Karpas-422 (cell line): ENCODE results near the gene ERO1B. TPM values are rescaled to one million over a fixed set of nuclear protein-coding genes. Genes with fewer than 3 reads are reported as not detected.

Source experiments
- DNase-seq: peaks from one replicate; pipeline ENCODE4 v3.0.0-alpha.2; 2015
- H2AFZ ChIP-seq: fragments of 200-600 bp; sonication (generic); 2 replicates; pipeline ENCODE4 v1.6.1; 2014; ENCODE audit warnings: antibody characterized with exemption, low read length, mixed read lengths
- H3K27ac ChIP-seq: fragments of 200-600 bp; sonication (generic); 2 replicates; pipeline ENCODE4 v1.5.1; 2014; ENCODE audit warnings: mild to moderate bottlenecking, low read length, moderate library complexity
- H3K27me3 ChIP-seq: fragments of 200-600 bp; sonication (generic); 2 replicates; pipeline ENCODE4 v1.6.1; 2014; ENCODE audit warnings: low read length, mixed read lengths
- H3K36me3 ChIP-seq: fragments of 200-600 bp; sonication (generic); 2 replicates; pipeline ENCODE4 v1.6.1; 2014; ENCODE audit warnings: low read length, mixed read lengths; ENCODE audit not compliant: insufficient read depth
- H3K4me1 ChIP-seq: fragments of 200-600 bp; sonication (generic); 2 replicates; pipeline ENCODE4 v1.6.1; 2014; ENCODE audit warnings: mild to moderate bottlenecking, low read length, mixed read lengths
- H3K4me2 ChIP-seq: fragments of 200-600 bp; sonication (generic); 2 replicates; pipeline ENCODE4 v1.6.1; 2014; ENCODE audit warnings: low read length, low read depth, mild to moderate bottlenecking; ENCODE audit not compliant: poor library complexity, severe bottlenecking
- H3K4me3 ChIP-seq: fragments of 200-600 bp; sonication (generic); 2 replicates; pipeline ENCODE4 v1.5.1; 2014; ENCODE audit warnings: mild to moderate bottlenecking, antibody characterized with exemption, low read length, mixed read lengths
- H3K79me2 ChIP-seq: fragments of 200-600 bp; sonication (generic); 2 replicates; pipeline ENCODE4 v1.6.1; 2014; ENCODE audit warnings: mild to moderate bottlenecking, low read length, mixed read lengths
- H3K9ac ChIP-seq: fragments of 200-600 bp; sonication (generic); 2 replicates; pipeline ENCODE4 v1.6.0; 2014; ENCODE audit warnings: low read length
- H3K9me2 ChIP-seq: fragments of 200-600 bp; sonication (generic), shearing (Covaris generic); replicated peaks from 2 replicates; pipeline ENCODE4 v1.6.0; 2014; ENCODE audit warnings: mild to moderate bottlenecking, low read length, moderate library complexity; ENCODE audit not compliant: insufficient read depth
- H3K9me3 ChIP-seq: fragments of 300-700, 200-600 bp; sonication (generic); 2 replicates; pipeline ENCODE4 v1.6.1; 2014; ENCODE audit warnings: low read length, mixed read lengths
- H4K20me1 ChIP-seq: fragments of 200-600 bp; sonication (generic); 2 replicates; pipeline ENCODE4 v1.6.1; 2014; ENCODE audit warnings: mild to moderate bottlenecking, antibody characterized with exemption, low read length, low read depth; ENCODE audit not compliant: insufficient read depth
- total RNA-seq: library from RNA; depleted of rRNA; stranded (reverse); fragments of >200 nt; shearing (Covaris generic); gene quantifications from 2 replicates; pipeline ENCODE4 v1.2.3, GENCODE V29; 2014; ENCODE audit warnings: low replicate concordance

The ERO1B gene
- total RNA-seq, 1 experiment from 2014 or later, result 0.82 TPM

- Histone ChIP-seq H3K27ac (no peak overlapping the region), H3K36me3 (no peaks in the 10 kb centered on the region), H3K27me3 (no peaks in the 10 kb centered on the region), H2AFZ (no peak overlapping the region), H3K79me2 (no peaks in the 10 kb centered on the region), H3K4me2 (no peak overlapping the region), H3K9ac (no peak overlapping the region), H4K20me1 (no peaks in the 10 kb centered on the region), H3K9me2 (no peaks in the 10 kb centered on the region), H3K4me3 (no peak overlapping the region), H3K9me3 (no peaks in the 10 kb centered on the region), H3K4me1 (no peaks in the 10 kb centered on the region)
- DNase-seq, result no peak
These were observed 23.6 kb downstream of the ERO1B start for GRCh38 chr1:236258114-236258622.

DNA sequence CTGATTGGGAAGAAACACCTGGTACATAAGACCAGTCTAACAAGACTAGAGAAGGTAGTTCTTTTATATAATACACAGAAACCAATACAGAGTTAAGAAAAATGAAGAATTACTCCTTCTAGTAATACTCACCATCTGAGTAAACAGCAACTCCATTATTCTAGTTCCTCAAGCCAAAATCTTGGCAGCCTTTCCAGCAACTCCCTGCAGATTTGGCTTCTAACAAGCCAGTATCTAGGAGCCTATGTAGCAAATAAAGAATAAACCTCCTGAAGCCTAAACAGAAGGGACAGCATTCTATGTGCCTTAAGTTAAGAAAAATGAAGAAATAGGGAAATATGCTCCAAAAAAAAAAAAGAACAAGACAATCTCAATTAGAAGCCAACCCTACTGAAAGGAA, 24.5 kb downstream of the ERO1B start:
- H3K9me2 ChIP-seq, result no peaks in the 10 kb centered on the region
- no peaks in the 10 kb centered on the region for H4K20me1 ChIP-seq
- no peaks in the 10 kb centered on the region for H3K27me3 ChIP-seq
- H3K9me3 ChIP-seq, result no peaks in the 10 kb centered on the region
- H3K79me2 ChIP-seq, result no peaks in the 10 kb centered on the region
- H3K36me3 ChIP-seq, result no peaks in the 10 kb centered on the region
- H3K4me1 ChIP-seq, result no peaks in the 10 kb centered on the region
- no peak overlapping the region for H3K27ac ChIP-seq
- no peak overlapping the region for H3K9ac ChIP-seq
- no peak overlapping the region for H3K4me3 ChIP-seq
- no peak for DNase-seq
- H3K4me2 ChIP-seq, result no peak overlapping the region
- H2AFZ ChIP-seq, result no peak overlapping the region

DNA sequence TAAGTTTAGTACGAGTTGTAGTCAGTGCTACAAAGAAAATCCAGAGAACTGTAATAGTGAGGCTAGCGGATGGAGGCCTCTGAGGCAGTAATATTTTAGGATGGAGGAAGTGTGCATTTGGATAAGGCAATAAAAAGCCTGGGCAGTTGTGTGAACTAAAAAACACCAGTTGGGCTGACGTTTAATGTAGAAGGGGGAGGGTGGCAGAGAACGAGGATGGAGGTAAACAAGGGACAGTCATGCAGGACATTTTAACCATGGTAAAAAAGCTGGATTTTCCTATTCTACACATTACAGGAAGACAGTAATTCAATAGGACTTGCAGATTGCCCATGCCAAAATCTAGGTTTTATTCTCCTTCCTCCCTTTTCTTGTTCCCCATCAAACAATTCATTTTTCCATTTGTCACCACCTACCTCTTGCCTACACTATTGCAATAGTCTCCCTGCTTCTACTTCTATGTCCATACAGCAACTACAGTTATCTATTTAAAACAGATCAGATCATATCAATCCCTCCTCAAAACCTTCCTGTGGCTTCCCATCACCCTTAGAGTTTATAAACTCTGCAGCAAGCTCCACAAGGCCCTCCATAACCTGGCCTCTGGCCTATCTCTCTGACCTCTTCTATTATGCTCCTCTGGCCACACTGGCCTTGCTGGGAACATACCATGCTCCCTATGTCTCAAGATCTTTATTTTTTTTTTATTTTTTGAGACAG, 27.7 kb downstream of the ERO1B start:
- H3K9me3 ChIP-seq, result no peaks in the 10 kb centered on the region
- no peak overlapping the region for H2AFZ ChIP-seq
- no peak overlapping the region for H3K4me3 ChIP-seq

DNA sequence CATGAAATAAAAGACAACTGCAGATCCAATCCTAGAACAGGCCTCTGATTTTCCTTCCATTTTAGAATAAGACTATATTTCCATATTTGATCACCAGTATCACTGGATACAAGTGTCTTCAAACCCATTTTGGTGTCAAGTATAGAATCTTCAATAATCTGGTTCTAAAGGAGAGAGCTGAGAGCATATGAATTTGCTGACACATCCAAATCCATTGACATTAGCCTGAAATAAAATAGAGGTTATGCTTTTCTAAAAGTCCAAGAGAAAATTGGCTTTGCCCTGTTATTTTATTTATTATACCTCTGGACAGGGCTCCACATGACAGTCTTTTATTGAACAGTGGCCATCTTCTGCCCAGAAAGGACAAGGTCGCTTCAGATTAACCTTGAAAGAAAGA, 28.6 kb downstream of the ERO1B start:
- no peaks in the 10 kb centered on the region for H3K9me3 ChIP-seq
- H4K20me1 ChIP-seq, result no peaks in the 10 kb centered on the region
- no peaks in the 10 kb centered on the region for H3K4me1 ChIP-seq
- H3K4me3 ChIP-seq, result no peak overlapping the region
- no peaks in the 10 kb centered on the region for H3K79me2 ChIP-seq
- DNase-seq, result no peak
- H3K27ac ChIP-seq, result no peak overlapping the region
- no peaks in the 10 kb centered on the region for H3K9me2 ChIP-seq
- H3K36me3 ChIP-seq, result no peaks in the 10 kb centered on the region
- H3K4me2 ChIP-seq, result no peak overlapping the region
- no peak overlapping the region for H2AFZ ChIP-seq
- H3K9ac ChIP-seq, result no peak overlapping the region
- H3K27me3 ChIP-seq, result no peaks in the 10 kb centered on the region

More for the DNA sequence above, 27.7 kb downstream of the ERO1B start:
- Histone ChIP-seq H4K20me1 (no peaks in the 10 kb centered on the region), H3K27ac (no peak overlapping the region), H3K4me1 (no peaks in the 10 kb centered on the region), H3K27me3 (no peaks in the 10 kb centered on the region), H3K79me2 (no peaks in the 10 kb centered on the region), H3K36me3 (no peaks in the 10 kb centered on the region), H3K4me2 (no peak overlapping the region), H3K9me2 (no peaks in the 10 kb centered on the region), H3K9ac (no peak overlapping the region)
- no peak for DNase-seq

- H3K9me2 ChIP-seq, result no peaks in the 10 kb centered on the region
- no peaks in the 10 kb centered on the region for H3K27me3 ChIP-seq
- no peak overlapping the region for H3K4me3 ChIP-seq
- no peak overlapping the region for H3K4me2 ChIP-seq
- H3K9ac ChIP-seq, result no peak overlapping the region
- H4K20me1 ChIP-seq, result no peaks in the 10 kb centered on the region
- H3K36me3 ChIP-seq, result no peaks in the 10 kb centered on the region
- H3K27ac ChIP-seq, result no peak overlapping the region
- no peak for DNase-seq
- no peaks in the 10 kb centered on the region for H3K9me3 ChIP-seq
- no peaks in the 10 kb centered on the region for H3K4me1 ChIP-seq
- no peaks in the 10 kb centered on the region for H3K79me2 ChIP-seq
- H2AFZ ChIP-seq, result no peak overlapping the region
These were observed 30.2 kb downstream of the ERO1B start for GRCh38 chr1:236251587-236251986.

GRCh38 chr1:236247286-236247685, 34.5 kb downstream of the ERO1B start:
- no peak overlapping the region for H2AFZ ChIP-seq
- H3K27me3 ChIP-seq, result no peaks in the 10 kb centered on the region
- no peak for DNase-seq
- no peak overlapping the region for H3K4me3 ChIP-seq
- H3K9me3 ChIP-seq, result no peaks in the 10 kb centered on the region
- no peak overlapping the region for H3K27ac ChIP-seq
- no peaks in the 10 kb centered on the region for H3K79me2 ChIP-seq
- H3K36me3 ChIP-seq, result no peaks in the 10 kb centered on the region
- H3K4me1 ChIP-seq, result no peaks in the 10 kb centered on the region
- H3K4me2 ChIP-seq, result no peak overlapping the region
- no peaks in the 10 kb centered on the region for H4K20me1 ChIP-seq
- no peaks in the 10 kb centered on the region for H3K9me2 ChIP-seq
- no peak overlapping the region for H3K9ac ChIP-seq

- Histone ChIP-seq H3K27ac (no peak overlapping the region), H3K4me2 (no peak overlapping the region), H3K27me3 (no peaks in the 10 kb centered on the region), H3K79me2 (no peaks in the 10 kb centered on the region), H3K36me3 (no peaks in the 10 kb centered on the region), H4K20me1 (no peaks in the 10 kb centered on the region), H3K4me1 (no peaks in the 10 kb centered on the region), H3K4me3 (no peak overlapping the region), H3K9ac (no peak overlapping the region), H2AFZ (no peak overlapping the region), H3K9me2 (no peaks in the 10 kb centered on the region), H3K9me3 (no peaks in the 10 kb centered on the region)
- no peak for DNase-seq
These were observed 39.2 kb downstream of the ERO1B start for GRCh38 chr1:236242568-236242967.

DNA sequence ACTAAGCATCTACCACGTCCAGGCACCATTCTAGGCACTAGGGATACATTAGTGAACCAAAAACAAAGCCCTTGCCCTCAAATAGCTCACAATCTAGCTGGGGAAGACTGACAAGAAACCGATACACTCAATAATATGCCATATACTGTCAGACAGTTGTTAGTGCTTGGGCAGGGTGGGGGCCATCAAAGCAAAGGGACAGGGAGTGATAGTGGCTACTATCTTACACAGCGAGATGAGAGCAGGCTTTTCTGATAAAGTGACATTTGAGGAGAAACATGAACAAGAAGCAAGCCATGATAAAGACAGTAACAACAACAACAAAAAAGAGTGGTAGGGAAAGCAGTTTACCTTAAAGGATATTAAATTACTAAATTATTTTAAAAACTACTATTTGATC, 41.1 kb downstream of the ERO1B start:
- no peak overlapping the region for H3K4me2 ChIP-seq
- H3K9me2 ChIP-seq, result no peaks in the 10 kb centered on the region
- H3K9ac ChIP-seq, result no peak overlapping the region
- H3K27me3 ChIP-seq, result no peaks in the 10 kb centered on the region
- H3K4me1 ChIP-seq, result no peaks in the 10 kb centered on the region
- H3K9me3 ChIP-seq, result no peaks in the 10 kb centered on the region
- no peaks in the 10 kb centered on the region for H4K20me1 ChIP-seq
- H3K79me2 ChIP-seq, result no peaks in the 10 kb centered on the region
- no peak overlapping the region for H3K27ac ChIP-seq
- H2AFZ ChIP-seq, result no peak overlapping the region
- DNase-seq, result no peak
- H3K4me3 ChIP-seq, result no peak overlapping the region
- no peaks in the 10 kb centered on the region for H3K36me3 ChIP-seq
